Common myeloid progenitor, CD34-positive (primary cell): Measurements from ENCODE around the gene PASK.
"Not testable (repeated sequence)": the region's sequence is repeated elsewhere in the genome, so short reads cannot be mapped to it uniquely, and the experiment has no call there.

Experiments
- CTCF ChIA-PET: fragments of 350-600 bp; sonication (Branson Sonifier 250); formaldehyde crosslinking; loops from one replicate; lab custom pipeline; 2021; ENCODE audit warnings: antibody characterized with exemption; lab: Charles Lee
- POLR2A ChIA-PET: fragments of 350-600 bp; sonication (Branson Sonifier 250); formaldehyde crosslinking; loops from one replicate; lab custom pipeline; 2021; ENCODE audit warnings: antibody characterized with exemption; lab: Charles Lee
- DNase-seq, 3 donors: peaks; one replicate each; pipeline versions ENCODE4 v3.0.0 to v3.0.0-alpha.2; 2013
- H3K27ac ChIP-seq, 2 experiments: 1 replicate in 1 of 2; 2 replicates in 1 of 2; pipeline ENCODE4 v1.7.0; 2013; ENCODE audit warnings: inconsistent platforms in 2 of 2, low read length in 2 of 2, mild to moderate bottlenecking in 2 of 2, low read depth in 1 of 2, moderate library complexity in 1 of 2; ENCODE audit not compliant: severe bottlenecking in 2 of 2, insufficient read depth in 1 of 2, poor library complexity in 1 of 2
- H3K27me3 ChIP-seq, 5 experiments: replicated peaks in 2 of 5; 1 replicate in 3 of 5; 2 replicates in 2 of 5; pipeline versions ENCODE4 v1.6.1 to v1.7.0; 2013; ENCODE audit warnings: low read length in 4 of 5, mild to moderate bottlenecking in 2 of 5, moderate library complexity in 2 of 5, inconsistent platforms in 1 of 5; ENCODE audit not compliant: insufficient read depth in 5 of 5, control insufficient read depth in 4 of 5
- H3K36me3 ChIP-seq, 4 experiments: 1 replicate in 2 of 4; 2 replicates in 2 of 4; pipeline versions ENCODE4 v1.6.1 to v1.7.0; 2013; ENCODE audit warnings: low read length in 3 of 4, control low read depth in 1 of 4, mild to moderate bottlenecking in 1 of 4; ENCODE audit not compliant: control insufficient read depth in 4 of 4, insufficient read depth in 4 of 4
- H3K4me1 ChIP-seq, 4 experiments: 1 replicate in 3 of 4; 2 replicates in 1 of 4; pipeline versions ENCODE4 v1.6.1 to v1.7.1; 2013; ENCODE audit warnings: low read length in 3 of 4, mild to moderate bottlenecking in 3 of 4, control low read depth in 1 of 4, inconsistent platforms in 1 of 4, moderate library complexity in 1 of 4; ENCODE audit not compliant: control insufficient read depth in 4 of 4, insufficient read depth in 4 of 4; ENCODE audit errors: control extremely low read depth in 1 of 4
- H3K4me3 ChIP-seq, 7 experiments: 1 replicate in 4 of 7; 2 replicates in 3 of 7; pipeline versions ENCODE4 v1.5.1 to v1.7.0; 2013; ENCODE audit warnings: mild to moderate bottlenecking in 7 of 7, low read length in 6 of 7, moderate library complexity in 6 of 7, inconsistent platforms in 2 of 7, low read depth in 2 of 7, control low read depth in 1 of 7; ENCODE audit not compliant: insufficient read depth in 4 of 7, control insufficient read depth in 1 of 7; ENCODE audit errors: extremely low read depth in 1 of 7
- H3K9me3 ChIP-seq, 5 experiments: 1 replicate in 4 of 5; 2 replicates in 1 of 5; pipeline versions ENCODE4 v1.6.1 to v1.7.1; 2013; ENCODE audit warnings: low read length in 4 of 5, mild to moderate bottlenecking in 2 of 5, inconsistent platforms in 1 of 5, low read depth in 1 of 5, moderate library complexity in 1 of 5; ENCODE audit not compliant: control insufficient read depth in 4 of 5, insufficient read depth in 2 of 5; ENCODE audit errors: control extremely low read depth in 1 of 5
- WGBS: methylation state at CpG from one replicate; pipeline ENCODE4 v1.1.5; 2013; ENCODE audit not compliant: insufficient coverage; 5-methylcytosine and 5-hydroxymethylcytosine counted together

The PASK gene

DNA sequence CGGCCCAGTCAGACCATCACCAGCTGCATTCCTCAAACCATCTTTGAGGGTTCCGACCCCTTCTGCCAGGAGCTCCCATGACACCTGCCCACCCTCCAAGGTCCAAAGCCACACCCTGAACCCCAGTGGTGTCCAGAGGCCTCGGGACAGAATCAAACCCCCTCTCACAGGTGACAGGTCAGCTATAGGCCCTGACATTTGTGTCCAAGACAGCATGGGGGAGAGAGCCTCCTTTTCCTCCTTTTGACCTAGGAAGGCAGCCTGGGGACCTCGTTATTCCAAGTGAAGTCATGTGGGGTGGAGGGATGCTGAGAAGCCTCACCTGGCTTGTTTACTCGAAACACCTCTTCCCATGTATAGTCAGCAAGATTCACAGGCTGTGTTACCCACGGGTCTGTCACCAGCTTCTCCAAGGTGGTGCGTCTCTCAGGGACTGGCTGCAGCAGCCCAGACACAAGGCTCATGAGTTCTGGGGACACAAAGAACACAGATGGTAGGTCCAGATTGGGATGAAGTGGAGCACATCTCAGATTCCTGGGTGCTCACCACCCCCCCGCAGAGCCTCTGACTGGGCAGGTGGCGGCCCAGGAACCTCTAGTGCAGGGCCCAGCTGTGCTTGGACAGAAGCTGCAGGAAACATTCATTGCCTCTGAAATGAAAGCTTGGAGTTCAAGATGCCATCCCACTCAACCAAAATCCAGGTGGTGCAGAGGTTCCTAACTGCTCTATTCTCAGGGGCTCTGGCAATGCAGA lies 42.1 kb downstream of the PASK start:
- Histone ChIP-seq H3K4me1 (peaks cover 4 to 12% (median 9%) of the 10 kb centered on the region in 4 experiments), H3K4me3 (no peak overlapping the region), H3K9me3 (no peaks in the 10 kb centered on the region), H3K36me3 (peaks cover 2 to 38% (median 11%) of the 10 kb centered on the region in 4 experiments), H3K27ac (no peak overlapping the region), H3K27me3 (no peaks in the 10 kb centered on the region)
- CTCF ChIA-PET = interaction anchor here (1.5 kb wide), 1 partner anchor 13 kb away, joined by 3 read pairs; no protein-coding TSS in a partner anchor
- WGBS = 93% methylated on average over 7 of the region's 9 CpGs
- DNase-seq = no peak
- POLR2A ChIA-PET = no interaction called here

GRCh38 chr2:241105641-241106040 lies 43.6 kb downstream of the PASK start:
- Histone ChIP-seq H3K36me3 (peaks cover 2 to 34% (median 9%) of the 10 kb centered on the region in 4 experiments), H3K27me3 (no peaks in the 10 kb centered on the region), H3K9me3 (no peaks in the 10 kb centered on the region), H3K4me3 (no peak overlapping the region), H3K4me1 (peaks cover 6 to 22% (median 18%) of the 10 kb centered on the region in 4 experiments), H3K27ac (no peak overlapping the region)
- ChIA-PET CTCF (no interaction called here), POLR2A (no interaction called here)
- WGBS = 85% methylated on average over 3 of the region's 3 CpGs
- DNase-seq = no peak

DNA sequence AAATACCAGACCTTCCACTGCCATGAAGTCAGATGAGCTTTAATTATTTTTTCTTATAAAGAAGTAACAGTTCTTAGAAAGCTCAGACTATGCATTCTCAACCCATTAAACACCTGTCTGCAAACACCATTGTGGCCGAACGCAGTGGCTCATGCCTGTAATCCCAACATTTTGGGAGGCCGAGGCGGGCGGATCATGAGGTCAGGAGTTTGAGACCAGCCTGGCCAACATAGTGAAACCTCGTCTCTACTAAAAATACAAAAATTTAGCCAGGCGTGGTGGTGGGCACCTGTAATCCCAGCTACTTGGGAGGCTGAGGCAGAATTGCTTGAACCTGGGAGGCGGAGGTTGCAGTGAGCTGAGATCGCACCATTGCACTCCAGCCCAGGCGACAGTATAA lies 44.7 kb downstream of the PASK start:
- POLR2A ChIA-PET = interaction anchor here (0.6 kb wide), 1 partner anchor 8 kb away, joined by 7 read pairs; no protein-coding TSS in a partner anchor
- H3K4me1 ChIP-seq = peaks cover 6 to 22% (median 18%) of the 10 kb centered on the region in 4 experiments
- CTCF ChIA-PET = interaction anchor here (2.2 kb wide), 1 partner anchor 46 kb away, joined by 5 read pairs; the partner anchor contains the start of gene PPP1R7

GRCh38 chr2:241103176-241103595 lies 46.1 kb downstream of the PASK start:
- no peak for DNase-seq
- Histone ChIP-seq H3K4me3 (peak overlapping the region in 6 of 7 experiments; percentile 77 to 99 (median 97)), H3K27me3 (no peaks in the 10 kb centered on the region), H3K4me1 (peaks cover 6 to 22% (median 18%) of the 10 kb centered on the region in 4 experiments), H3K36me3 (peaks cover 4 to 39% (median 19%) of the 10 kb centered on the region in 4 experiments), H3K9me3 (no peaks in the 10 kb centered on the region), H3K27ac (peak overlapping the region in 1 of 2 experiments; percentile 94)
- POLR2A ChIA-PET = no interaction called here
- WGBS = 67% methylated on average over 3 of the region's 5 CpGs
- CTCF ChIA-PET = interaction anchor here (1.1 to 2.2 kb wide), 2 partner anchors 11 to 48 kb away, joined by 3 to 5 read pairs; partner anchors contain the start of gene PPP1R7

More for the DNA sequence above, 44.7 kb downstream of the PASK start:
- WGBS = 100% methylated on average over 8 of the region's 10 CpGs
- not testable (repeated sequence) for H3K27me3 ChIP-seq, H3K4me3 ChIP-seq, DNase-seq, H3K27ac ChIP-seq, H3K9me3 ChIP-seq
- H3K36me3 ChIP-seq = peaks cover 2 to 34% (median 11%) of the 10 kb centered on the region in 4 experiments

GRCh38 chr2:241102239-241102803 lies 47.0 kb downstream of the PASK start, which contains the start of gene MTERF4:
TSS of gene MTERF4 (minus strand) at chr2:241102287. CDS start at chr2:241102273, 14 bp downstream.
- ChIA-PET POLR2A (interaction anchor here (0.8 kb wide), 1 partner anchor 46 kb away, joined by 3 read pairs; no protein-coding TSS in a partner anchor), CTCF (interaction anchor here (0.6 to 2.2 kb wide), 3 partner anchors 9 to 249 kb away, joined by 3 to 8 read pairs (median 5); partner anchors contain the start of gene PPP1R7)
- WGBS = under 1% methylated on average over 46 of the region's 56 CpGs
- Histone ChIP-seq H3K4me3 (peak within 1 kb of the TSS; percentile 77 to 99 (median 98)), H3K27ac (peak within 1 kb of the TSS; percentile 82 to 94), H3K4me1 (peaks cover 6 to 22% (median 18%) of the 10 kb centered on the region in 4 experiments), H3K36me3 (peaks cover 4 to 40% (median 18%) of the 10 kb centered on the region in 4 experiments), H3K27me3 (no peaks in the 10 kb centered on the region), H3K9me3 (no peaks in the 10 kb centered on the region)
- DNase-seq = peak; percentile 84 to 90 (median 85)

GRCh38 chr2:241099246-241099645 lies 50.0 kb downstream of the PASK start:
- Histone ChIP-seq H3K4me1 (peaks cover 6 to 30% (median 20%) of the 10 kb centered on the region in 4 experiments), H3K4me3 (no peak overlapping the region), H3K36me3 (peaks cover 13 to 53% (median 34%) of the 10 kb centered on the region in 4 experiments), H3K27me3 (no peaks in the 10 kb centered on the region), H3K9me3 (no peaks in the 10 kb centered on the region), H3K27ac (no peak overlapping the region)
- POLR2A ChIA-PET = no interaction called here
- CTCF ChIA-PET = no interaction called here
- WGBS = 93% methylated on average over 5 of the region's 5 CpGs
- DNase-seq = no peak
